H1 (cell line): ENCODE results near the gene INA. TPM values are rescaled to one million over a fixed set of nuclear protein-coding genes. Genes with fewer than 3 reads are reported as not detected.

Experiments used
- CTCF ChIA-PET: fragments of 300-600 bp; sonication (Branson Sonifier 250); formaldehyde crosslinking; loops from one replicate; lab custom pipeline; 2021; ENCODE audit not compliant: partially characterized antibody; lab: Charles Lee
- POLR2A ChIA-PET: fragments of 300-600 bp; sonication (Branson Sonifier 250); formaldehyde crosslinking; loops from one replicate; lab custom pipeline; 2021; ENCODE audit warnings: inconsistent platforms; ENCODE audit not compliant: partially characterized antibody; lab: Charles Lee
- DNase-seq, 2 experiments: peaks; one replicate each; pipeline versions ENCODE4 v3.0.0 to v3.0.0-alpha.2; 2010 to 2022; ENCODE audit warnings: low spot score in 2 of 2, low read depth in 1 of 2, mixed read lengths in 1 of 2
- FAIRE-seq: peaks from 2 replicates; lab custom pipeline; 2011; peaks lifted over from hg19 to GRCh38; lab: Jason Lieb, UNC
- H2AFZ ChIP-seq: 2 replicates; pipeline ENCODE4 v1.8.1; 2012; ENCODE audit warnings: low read length, inconsistent platforms
- H2AK5ac ChIP-seq: 2 replicates; pipeline ENCODE4 v1.6.1; 2013; ENCODE audit warnings: low read depth, low read length
- H2BK120ac ChIP-seq: replicated peaks from 2 replicates; pipeline ENCODE3; 2013; ENCODE audit warnings: low read depth, low read length, inconsistent platforms
- H2BK12ac ChIP-seq: 2 replicates; pipeline ENCODE4 v1.6.1; 2013; ENCODE audit warnings: low read depth, low read length
- H2BK15ac ChIP-seq: 2 replicates; pipeline ENCODE4 v1.6.1; 2013; ENCODE audit warnings: low read length
- H2BK20ac ChIP-seq: 2 replicates; pipeline ENCODE4 v1.6.1; 2013; ENCODE audit warnings: low read length
- H2BK5ac ChIP-seq: 2 replicates; pipeline ENCODE4 v1.6.1; 2013; ENCODE audit warnings: low read depth, low read length
- H3K14ac ChIP-seq: 2 replicates; pipeline ENCODE4 v1.6.1; 2013; ENCODE audit warnings: inconsistent platforms; ENCODE audit not compliant: insufficient read length
- H3K18ac ChIP-seq: 2 replicates; pipeline ENCODE4 v1.6.1; 2013; ENCODE audit warnings: low read length; ENCODE audit errors: extremely low read depth
- H3K23ac ChIP-seq: 2 replicates; pipeline ENCODE4 v1.6.1; 2013; ENCODE audit warnings: inconsistent platforms; ENCODE audit not compliant: insufficient read length
- H3K23me2 ChIP-seq: 2 replicates; pipeline ENCODE4 v1.6.1; 2013; ENCODE audit warnings: low read depth, low read length
- H3K27ac ChIP-seq: 2 replicates; pipeline ENCODE4 v1.6.1; 2011; ENCODE audit warnings: low read depth, low read length, inconsistent platforms
- H3K27me3 ChIP-seq, 4 experiments: replicated peaks in 1 of 4; 1 replicate in 1 of 4; 2 replicates in 3 of 4; pipeline versions ENCODE4 v1.6.1 to v1.8.1; 2011 to 2013; ENCODE audit warnings: low read length in 3 of 4, mild to moderate bottlenecking in 3 of 4, inconsistent platforms in 2 of 4, mixed read lengths in 2 of 4, moderate library complexity in 1 of 4; ENCODE audit not compliant: control insufficient read depth in 3 of 4, insufficient read depth in 3 of 4; ENCODE audit errors: extremely low read depth in 1 of 4
- H3K36me3 ChIP-seq, 4 experiments: 2 replicates each; pipeline versions ENCODE4 v1.6.1 to v1.8.1; 2011 to 2013; ENCODE audit warnings: mild to moderate bottlenecking in 4 of 4, low read length in 3 of 4, moderate library complexity in 2 of 4, control low read depth in 1 of 4, inconsistent platforms in 1 of 4; ENCODE audit not compliant: insufficient read depth in 4 of 4, control insufficient read depth in 2 of 4
- H3K4ac ChIP-seq: replicated peaks from 2 replicates; pipeline ENCODE3; 2013; ENCODE audit warnings: low read length, low read depth, mixed read lengths, inconsistent platforms; ENCODE audit not compliant: insufficient read length
- H3K4me1 ChIP-seq, 4 experiments: replicated peaks in 1 of 4; 1 replicate in 1 of 4; 2 replicates in 3 of 4; pipeline versions ENCODE4 v1.6.1 to v1.8.1; 2011 to 2013; ENCODE audit warnings: low read length in 3 of 4, inconsistent platforms in 2 of 4, mixed read lengths in 1 of 4; ENCODE audit not compliant: insufficient read depth in 4 of 4, control insufficient read depth in 3 of 4
- H3K4me2 ChIP-seq, 2 experiments: 2 replicates each; pipeline versions ENCODE4 v1.6.1 to v1.8.1; 2011 to 2013; ENCODE audit warnings: low read depth in 2 of 2, low read length in 2 of 2, control low read depth in 1 of 2, inconsistent platforms in 1 of 2, mild to moderate bottlenecking in 1 of 2; ENCODE audit not compliant: insufficient read depth in 1 of 2
- H3K4me3 ChIP-seq, 4 experiments: fragments of 200-600, 300-600 bp in 1 of 4; sonication (generic), shearing (Covaris generic), sonication (Bioruptor Twin) in 1 of 4; 2 replicates each; pipeline versions ENCODE4 v1.5.1 to v1.8.1; 2011 to 2016; ENCODE audit warnings: low read length in 4 of 4, low read depth in 3 of 4, control low read depth in 2 of 4, inconsistent platforms in 2 of 4, mild to moderate bottlenecking in 2 of 4, mixed read lengths in 1 of 4, moderate library complexity in 1 of 4; ENCODE audit not compliant: insufficient read depth in 2 of 4; ENCODE audit errors: extremely low read depth in 1 of 4
- H3K56ac ChIP-seq: replicated peaks from 2 replicates; pipeline ENCODE3; 2013; ENCODE audit warnings: low read depth, mild to moderate bottlenecking, mixed read lengths, low read length, inconsistent platforms; ENCODE audit not compliant: insufficient read length
- H3K79me1 ChIP-seq: 2 replicates; pipeline ENCODE4 v1.6.1; 2013; ENCODE audit warnings: low read depth, low read length, control low read depth
- H3K79me2 ChIP-seq, 2 experiments: 2 replicates each; pipeline versions ENCODE4 v1.6.1 to v1.8.1; 2012 to 2013; ENCODE audit warnings: low read length in 2 of 2, mild to moderate bottlenecking in 2 of 2, inconsistent platforms in 1 of 2; ENCODE audit not compliant: insufficient read depth in 2 of 2, control insufficient read depth in 1 of 2
- H3K9ac ChIP-seq, 4 experiments: replicated peaks in 1 of 4; 1 replicate in 1 of 4; 2 replicates in 3 of 4; pipeline versions ENCODE4 v1.6.1 to v1.8.1; 2011 to 2013; ENCODE audit warnings: low read depth in 3 of 4, low read length in 3 of 4, control low read depth in 2 of 4, mild to moderate bottlenecking in 2 of 4, moderate library complexity in 2 of 4, inconsistent platforms in 1 of 4; ENCODE audit errors: extremely low read depth in 1 of 4
- H3K9me3 ChIP-seq, 2 experiments: 2 replicates each; pipeline versions ENCODE4 v1.6.1 to v1.8.1; 2012 to 2013; ENCODE audit warnings: mild to moderate bottlenecking in 2 of 2, moderate library complexity in 2 of 2, control low read depth in 1 of 2, inconsistent platforms in 1 of 2, low read depth in 1 of 2, low read length in 1 of 2, mixed read lengths in 1 of 2; ENCODE audit not compliant: insufficient read depth in 2 of 2
- H4K20me1 ChIP-seq, 2 experiments: replicated peaks in 1 of 2; 2 replicates each; pipeline versions ENCODE3 to v1.8.1; 2011 to 2013; ENCODE audit warnings: inconsistent platforms in 2 of 2, low read length in 2 of 2, mild to moderate bottlenecking in 1 of 2; ENCODE audit not compliant: insufficient read depth in 2 of 2, control insufficient read depth in 1 of 2
- H4K5ac ChIP-seq: 2 replicates; pipeline ENCODE4 v1.6.1; 2013; ENCODE audit warnings: low read length, low read depth, mixed read lengths, inconsistent platforms; ENCODE audit not compliant: insufficient read length
- H4K8ac ChIP-seq: 2 replicates; pipeline ENCODE4 v1.8.0; 2013; ENCODE audit warnings: mild to moderate bottlenecking, moderate library complexity, low read length, inconsistent platforms; ENCODE audit not compliant: insufficient read depth; ENCODE audit errors: extremely low read depth
- H4K91ac ChIP-seq: replicated peaks from 2 replicates; pipeline ENCODE3; 2013; ENCODE audit warnings: low read length, mixed read lengths, inconsistent platforms; ENCODE audit not compliant: insufficient read length
- ASH2L ChIP-seq: fragments of 200-600, 300-600 bp; sonication (generic); IDR thresholded peaks from one replicate; pipeline ENCODE4 v1.7.1; 2017; ENCODE audit warnings: low read length
- EP300 ChIP-seq, 2 experiments: IDR thresholded peaks; 1 replicate in 1 of 2; 2 replicates in 1 of 2; pipeline ENCODE4 v1.6.1; 2011 to 2012; ENCODE audit warnings: low read depth in 2 of 2, low read length in 2 of 2, mild to moderate bottlenecking in 2 of 2, borderline replicate concordance in 1 of 2, inconsistent platforms in 1 of 2, moderate library complexity in 1 of 2
- HDAC2 ChIP-seq, 2 experiments: fragments of 300-600 bp in 1 of 2; sonication (generic) in 1 of 2; IDR thresholded peaks; 2 replicates each; pipeline ENCODE4 v1.6.1; 2011 to 2012; ENCODE audit warnings: low read depth in 2 of 2, low read length in 2 of 2, mild to moderate bottlenecking in 2 of 2, moderate library complexity in 2 of 2, borderline replicate concordance in 1 of 2, inconsistent platforms in 1 of 2
- RAD21 ChIP-seq, 2 experiments: IDR thresholded peaks in 1 of 2; conservative IDR thresholded peaks in 1 of 2; 2 replicates each; pipeline ENCODE4 v1.6.1; 2011; ENCODE audit warnings: low read depth in 2 of 2, low read length in 2 of 2, improper control_type of control experiment in 1 of 2, inconsistent platforms in 1 of 2, mild to moderate bottlenecking in 1 of 2, moderate library complexity in 1 of 2
- WGBS, 2 experiments: shearing (Covaris generic) in 1 of 2; methylation state at CpG; one replicate each; pipeline versions ENCODE4 v1.1.6 to v1.1.7; 2013 to 2015; ENCODE audit warnings: low lambda C conversion rate in 2 of 2, mixed read lengths in 2 of 2, inconsistent platforms in 1 of 2, low coverage in 1 of 2, missing lambda C conversion rate in 1 of 2; ENCODE audit not compliant: insufficient replicate concordance in 2 of 2, insufficient coverage in 1 of 2, insufficient read length in 1 of 2; ENCODE audit errors: extremely low coverage in 1 of 2, missing lambda C conversion rate in 1 of 2; 5-methylcytosine and 5-hydroxymethylcytosine counted together
- polyA plus RNA-seq, 7 experiments: library from polyadenylated mRNA; depleted of rRNA in 3 of 7; stranded (reverse) in 5 of 7; unstranded in 2 of 7; fragments of >200 nt in 5 of 7; fragments of 200-250 nt in 2 of 7; gene quantifications; 1 replicate in 5 of 7; 2 replicates in 1 of 7; 4 replicates in 1 of 7; pipeline versions ENCODE4 v1.2.1 to v1.2.3, GENCODE V29; 2011 to 2013; ENCODE audit warnings: missing spikeins in 2 of 7, mixed read lengths in 2 of 7
- total RNA-seq: library from RNA; stranded (reverse); fragmentation: NEBNext Ultra II Directional; extraction: Animal tissue kit (Norgen Biotek cat#: 25700); gene quantifications from 2 replicates; pipeline ENCODE4 v1.2.1, GENCODE V29; 2021
- TF ChIP-seq, protein P1 (sequence below): IDR thresholded peaks from 2 replicates; pipeline ENCODE4 v1.6.1; 2011; ENCODE audit warnings: low read length, improper control_type of control experiment
- TF ChIP-seq, protein P2 (sequence below): IDR thresholded peaks from 2 replicates; pipeline ENCODE4 v1.6.1; 2011; ENCODE audit warnings: low read depth, mild to moderate bottlenecking, low read length; ENCODE audit not compliant: insufficient read depth
- TF ChIP-seq, protein P3 (sequence below), 3 experiments: IDR thresholded peaks; 1 replicate in 2 of 3; 2 replicates in 1 of 3; pipeline versions ENCODE4 v1.5.1 to v1.6.1; 2011; ENCODE audit warnings: low read length in 3 of 3, mild to moderate bottlenecking in 3 of 3, inconsistent platforms in 2 of 3, low read depth in 1 of 3, moderate library complexity in 1 of 3; ENCODE audit not compliant: insufficient read depth in 1 of 3; ENCODE audit errors: control extremely low read depth in 1 of 3

Gene INA
- total and polyA plus RNA-seq, 2 of the 8 experiments (the other 6 are each of a cell fraction or from before 2014, with no cell fraction given) = 17.1 to 18.1 TPM

DNA sequence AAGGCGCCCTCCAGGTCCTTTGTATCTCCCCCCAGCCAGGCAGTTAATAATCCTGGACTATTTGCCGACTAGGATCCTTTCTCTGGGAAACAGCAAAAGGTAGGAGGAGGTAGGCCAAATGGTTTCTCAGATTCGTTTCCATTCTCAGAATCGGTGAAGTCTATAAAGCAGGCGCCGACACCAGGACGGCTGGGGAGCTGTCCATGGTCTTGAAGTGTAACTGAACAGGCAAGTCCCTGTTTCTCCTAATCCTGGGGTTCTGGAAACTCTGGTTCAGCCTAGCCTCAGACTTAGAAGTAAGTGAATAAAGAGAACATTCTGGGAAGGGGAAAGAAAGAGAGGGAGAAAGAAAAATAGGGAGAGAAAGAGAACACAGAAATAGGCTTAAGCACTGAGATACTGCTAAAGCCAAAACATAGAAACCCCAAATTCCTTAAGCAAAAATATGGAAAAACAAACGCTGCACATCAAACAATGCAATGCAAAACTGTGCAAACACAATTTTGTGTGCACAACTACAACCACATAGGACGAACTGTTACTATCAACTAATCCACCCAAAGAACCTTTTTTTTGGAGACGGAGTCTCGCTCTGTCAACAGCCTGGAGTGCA, 11.1 kb upstream of the INA start:
- H2AK5ac ChIP-seq = no peak overlapping the region
- no peaks in the 10 kb centered on the region for H3K79me2 ChIP-seq
- H2BK5ac ChIP-seq = no peak overlapping the region
- H2BK120ac ChIP-seq = no peak overlapping the region
- H3K36me3 ChIP-seq = no peaks in the 10 kb centered on the region
- H3K4me1 ChIP-seq = no peaks in the 10 kb centered on the region
- no peak overlapping the region for H3K27ac ChIP-seq
- CTCF ChIA-PET = interaction anchor here (1.3 kb wide), 1 partner anchor 21 kb away, joined by 3 read pairs; no protein-coding TSS in a partner anchor
- no peak overlapping the region for H3K14ac ChIP-seq
- H2AFZ ChIP-seq = no peak overlapping the region
- no peak overlapping the region for H3K18ac ChIP-seq
- no peaks in the 10 kb centered on the region for H3K79me1 ChIP-seq
- H2BK12ac ChIP-seq = no peak overlapping the region
- no peak overlapping the region for H3K23ac ChIP-seq
- no peak overlapping the region for H3K56ac ChIP-seq
- H2BK15ac ChIP-seq = no peak overlapping the region
- H3K23me2 ChIP-seq = no peaks in the 10 kb centered on the region
- no peak overlapping the region for H4K5ac ChIP-seq
- no peak overlapping the region for H2BK20ac ChIP-seq
- H4K91ac ChIP-seq = no peak overlapping the region
- FAIRE-seq (peak; percentile 39), DNase-seq (peak in 1 of 2 experiments; percentile 83)
- POLR2A ChIA-PET = no interaction called here
- no peaks in the 10 kb centered on the region for H4K20me1 ChIP-seq
- H3K4me3 ChIP-seq = no peak overlapping the region
- no peak overlapping the region for H4K8ac ChIP-seq
- H3K27me3 ChIP-seq = peaks cover 0 to 1% (median 0%) of the 10 kb centered on the region in 4 experiments; a peak in 1 of 7 replicates
- H3K9ac ChIP-seq = no peak overlapping the region
- no peak overlapping the region for H3K4ac ChIP-seq
- 0 out of 4 replicates have a peak, but pooled peaks cover 0 to under 1% of the 10 kb centered on the region in 2 experiments for H3K9me3 ChIP-seq
- H3K4me2 ChIP-seq = no peak overlapping the region
- 52% methylated on average over 11 of the region's 11 CpGs; no CpG with 5 or more reads in 1 of the 2 experiments for WGBS, 2 experiments
- TF ChIP-seq HDAC2 (IDR thresholded peaks at IDR 0.05; ENCODE audit: borderline replicate concordance in 1 of 2, low read depth in 2 of 2, low read length in 2 of 2) (no peak), ASH2L (no peak), EP300 (IDR thresholded peaks at IDR 0.05; ENCODE audit: borderline replicate concordance in 1 of 2, low read depth in 2 of 2, low read length in 2 of 2) (no peak), RAD21 (IDR thresholded peaks at IDR 0.05 in 1 of 2, conservative IDR thresholded peaks at IDR 0.05 in 1 of 2; ENCODE audit: low read depth in 2 of 2, low read length in 2 of 2) (peak in 1 of 2 experiments; percentile 14; a peak in 1 of 4 replicates)
- TF ChIP-seq, protein P1, sequence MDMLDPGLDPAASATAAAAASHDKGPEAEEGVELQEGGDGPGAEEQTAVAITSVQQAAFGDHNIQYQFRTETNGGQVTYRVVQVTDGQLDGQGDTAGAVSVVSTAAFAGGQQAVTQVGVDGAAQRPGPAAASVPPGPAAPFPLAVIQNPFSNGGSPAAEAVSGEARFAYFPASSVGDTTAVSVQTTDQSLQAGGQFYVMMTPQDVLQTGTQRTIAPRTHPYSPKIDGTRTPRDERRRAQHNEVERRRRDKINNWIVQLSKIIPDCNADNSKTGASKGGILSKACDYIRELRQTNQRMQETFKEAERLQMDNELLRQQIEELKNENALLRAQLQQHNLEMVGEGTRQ = no peak
- TF ChIP-seq, protein P2, sequence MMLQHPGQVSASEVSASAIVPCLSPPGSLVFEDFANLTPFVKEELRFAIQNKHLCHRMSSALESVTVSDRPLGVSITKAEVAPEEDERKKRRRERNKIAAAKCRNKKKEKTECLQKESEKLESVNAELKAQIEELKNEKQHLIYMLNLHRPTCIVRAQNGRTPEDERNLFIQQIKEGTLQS = no peak
- TF ChIP-seq, protein P3, sequence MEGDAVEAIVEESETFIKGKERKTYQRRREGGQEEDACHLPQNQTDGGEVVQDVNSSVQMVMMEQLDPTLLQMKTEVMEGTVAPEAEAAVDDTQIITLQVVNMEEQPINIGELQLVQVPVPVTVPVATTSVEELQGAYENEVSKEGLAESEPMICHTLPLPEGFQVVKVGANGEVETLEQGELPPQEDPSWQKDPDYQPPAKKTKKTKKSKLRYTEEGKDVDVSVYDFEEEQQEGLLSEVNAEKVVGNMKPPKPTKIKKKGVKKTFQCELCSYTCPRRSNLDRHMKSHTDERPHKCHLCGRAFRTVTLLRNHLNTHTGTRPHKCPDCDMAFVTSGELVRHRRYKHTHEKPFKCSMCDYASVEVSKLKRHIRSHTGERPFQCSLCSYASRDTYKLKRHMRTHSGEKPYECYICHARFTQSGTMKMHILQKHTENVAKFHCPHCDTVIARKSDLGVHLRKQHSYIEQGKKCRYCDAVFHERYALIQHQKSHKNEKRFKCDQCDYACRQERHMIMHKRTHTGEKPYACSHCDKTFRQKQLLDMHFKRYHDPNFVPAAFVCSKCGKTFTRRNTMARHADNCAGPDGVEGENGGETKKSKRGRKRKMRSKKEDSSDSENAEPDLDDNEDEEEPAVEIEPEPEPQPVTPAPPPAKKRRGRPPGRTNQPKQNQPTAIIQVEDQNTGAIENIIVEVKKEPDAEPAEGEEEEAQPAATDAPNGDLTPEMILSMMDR (IDR thresholded peaks at IDR 0.05; ENCODE audit: control extremely low read depth in 1 of 3, insufficient read depth in 1 of 3, low read depth in 1 of 3, low read length in 3 of 3) = no peak
